OCI-LY7 (cell line): ENCODE results near the gene ZNF350. TPM values are rescaled to one million over a fixed set of nuclear protein-coding genes. Genes with fewer than 3 reads are reported as not detected.

Experiments
- BruUV-seq: library from RNA; stranded (reverse); fragments of 400-500 nt; replicated peaks from 2 replicates; lab custom pipeline; 2021; lab: Mats Ljungman, UMichigan
- CTCF ChIA-PET: fragments of 300-600 bp; sonication (Branson Sonifier 250); formaldehyde crosslinking; loops from one replicate; lab custom pipeline; 2022; ENCODE audit warnings: antibody characterized with exemption; ENCODE audit not compliant: unreplicated experiment; lab: Charles Lee
- POLR2A ChIA-PET: fragments of 300-600 bp; sonication (Branson Sonifier 250); formaldehyde crosslinking; loops from one replicate; lab custom pipeline; 2022; ENCODE audit warnings: antibody characterized with exemption; lab: Charles Lee
- DNase-seq: peaks from one replicate; pipeline ENCODE4 v3.0.0-alpha.2; 2015; ENCODE audit warnings: low spot score
- H2AFZ ChIP-seq: fragments of 200-600 bp; sonication (generic), shearing (Covaris generic); 2 replicates; pipeline ENCODE4 v1.6.1; 2014; ENCODE audit warnings: mild to moderate bottlenecking, antibody characterized with exemption, low read length, moderate library complexity
- H3K27ac ChIP-seq: fragments of 200-600 bp; sonication (generic); 2 replicates; pipeline ENCODE4 v1.5.1; 2014; ENCODE audit warnings: mixed run types, low read depth, mild to moderate bottlenecking, moderate library complexity, low read length, inconsistent platforms; ENCODE audit not compliant: poor library complexity, severe bottlenecking
- H3K36me3 ChIP-seq: fragments of 200-600 bp; sonication (generic); 2 replicates; pipeline ENCODE4 v1.6.1; 2014; ENCODE audit warnings: mild to moderate bottlenecking, antibody characterized with exemption, low read length, moderate library complexity, mixed read lengths; ENCODE audit not compliant: insufficient read depth
- H3K4me1 ChIP-seq: fragments of 200-600 bp; sonication (generic); 2 replicates; pipeline ENCODE4 v1.5.1; 2014; ENCODE audit warnings: mild to moderate bottlenecking, low read length; ENCODE audit not compliant: insufficient read depth, poor library complexity, severe bottlenecking
- H3K4me2 ChIP-seq: fragments of 200-600 bp; sonication (generic); 2 replicates; pipeline ENCODE4 v1.6.1; 2014; ENCODE audit warnings: mild to moderate bottlenecking, low read length
- H3K4me3 ChIP-seq: fragments of 200-600 bp; sonication (generic); 2 replicates; pipeline ENCODE4 v1.5.1; 2014; ENCODE audit warnings: mild to moderate bottlenecking, low read depth, low read length; ENCODE audit not compliant: poor library complexity, severe bottlenecking
- H3K79me2 ChIP-seq: fragments of 200-600 bp; sonication (generic); 2 replicates; pipeline ENCODE4 v1.6.1; 2016; ENCODE audit warnings: low read depth, mild to moderate bottlenecking, low read length, moderate library complexity, mixed read lengths; ENCODE audit not compliant: insufficient read depth
- H3K9me2 ChIP-seq: fragments of 200-600 bp; sonication (generic); 2 replicates; pipeline ENCODE4 v1.6.1; 2016; ENCODE audit warnings: mild to moderate bottlenecking, low read length, mixed read lengths; ENCODE audit not compliant: insufficient read depth
- H3K9me3 ChIP-seq: fragments of 200-600 bp; sonication (generic); 2 replicates; pipeline ENCODE4 v1.6.1; 2014; ENCODE audit warnings: mild to moderate bottlenecking, mixed run types, low read length, mixed read lengths
- H4K20me1 ChIP-seq: fragments of 200-600 bp; sonication (generic); 2 replicates; pipeline ENCODE4 v1.6.1; 2014; ENCODE audit warnings: mild to moderate bottlenecking, antibody characterized with exemption, low read length, moderate library complexity, mixed read lengths; ENCODE audit not compliant: insufficient read depth
- EZH2phosphoT487 ChIP-seq: fragments of 200-600 bp; sonication (generic); IDR thresholded peaks from 2 replicates; pipeline ENCODE4 v1.6.1; 2018; ENCODE audit warnings: low read depth, borderline replicate concordance, mild to moderate bottlenecking, mixed run types, antibody characterized with exemption, low read length, moderate library complexity, mixed read lengths
- intact Hi-C: fragments of 100-400 bp; cut with micrococcal nuclease; formaldehyde crosslinking; loops from one replicate; pipeline ENCODE4 v1.10.0; 2022; ENCODE audit not compliant: unreplicated experiment
- total RNA-seq, 2 experiments: library from RNA; depleted of rRNA in 1 of 2; stranded (reverse); fragments of >200 nt in 1 of 2; shearing (Covaris generic) in 1 of 2; gene quantifications; 2 replicates each; pipeline ENCODE4 v1.2.3, GENCODE V29; 2014 to 2022
- TF ChIP-seq, protein P1 (sequence below): fragments of 200-600 bp; sonication (generic); conservative IDR thresholded peaks from 2 replicates; pipeline ENCODE4 v1.5.1; 2014; ENCODE audit warnings: mild to moderate bottlenecking, antibody characterized with exemption, low read length, moderate library complexity, mixed read lengths

Gene ZNF350
- total RNA-seq, 2 experiments from 2014 or later = 3.1 to 4.9 TPM

DNA sequence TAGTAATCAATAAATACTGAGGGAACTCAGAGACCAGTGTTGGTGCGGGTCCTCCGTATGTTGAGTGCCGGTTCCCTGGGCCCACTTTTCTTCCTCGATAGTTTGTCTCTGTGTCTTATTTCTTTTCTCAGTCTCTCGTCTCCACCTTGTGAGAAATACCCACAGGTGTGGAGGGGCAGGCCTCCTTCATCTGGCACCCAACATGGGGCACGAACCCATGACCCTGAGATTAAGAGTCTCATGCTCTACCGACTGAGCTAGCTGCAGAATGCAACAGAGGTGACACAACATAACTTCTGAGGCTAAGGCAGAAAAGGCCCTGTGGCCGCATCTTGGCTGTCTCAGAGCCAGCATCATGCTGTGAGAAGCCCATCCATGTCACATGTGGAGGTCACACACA lies 64.7 kb downstream of the ZNF350 start:
- intact Hi-C loops = loop anchor here (10.0 kb wide), 1 partner anchor 313 kb away; no protein-coding TSS in a partner anchor
- TF ChIP-seq, protein P1, sequence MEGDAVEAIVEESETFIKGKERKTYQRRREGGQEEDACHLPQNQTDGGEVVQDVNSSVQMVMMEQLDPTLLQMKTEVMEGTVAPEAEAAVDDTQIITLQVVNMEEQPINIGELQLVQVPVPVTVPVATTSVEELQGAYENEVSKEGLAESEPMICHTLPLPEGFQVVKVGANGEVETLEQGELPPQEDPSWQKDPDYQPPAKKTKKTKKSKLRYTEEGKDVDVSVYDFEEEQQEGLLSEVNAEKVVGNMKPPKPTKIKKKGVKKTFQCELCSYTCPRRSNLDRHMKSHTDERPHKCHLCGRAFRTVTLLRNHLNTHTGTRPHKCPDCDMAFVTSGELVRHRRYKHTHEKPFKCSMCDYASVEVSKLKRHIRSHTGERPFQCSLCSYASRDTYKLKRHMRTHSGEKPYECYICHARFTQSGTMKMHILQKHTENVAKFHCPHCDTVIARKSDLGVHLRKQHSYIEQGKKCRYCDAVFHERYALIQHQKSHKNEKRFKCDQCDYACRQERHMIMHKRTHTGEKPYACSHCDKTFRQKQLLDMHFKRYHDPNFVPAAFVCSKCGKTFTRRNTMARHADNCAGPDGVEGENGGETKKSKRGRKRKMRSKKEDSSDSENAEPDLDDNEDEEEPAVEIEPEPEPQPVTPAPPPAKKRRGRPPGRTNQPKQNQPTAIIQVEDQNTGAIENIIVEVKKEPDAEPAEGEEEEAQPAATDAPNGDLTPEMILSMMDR = no peak
- TF ChIP-seq EZH2phosphoT487 = no peak
- Histone ChIP-seq H3K27ac (no peak overlapping the region), H3K9me2 (no peaks in the 10 kb centered on the region), H4K20me1 (no peaks in the 10 kb centered on the region), H3K4me2 (no peak overlapping the region), H3K79me2 (no peaks in the 10 kb centered on the region), H3K36me3 (no peaks in the 10 kb centered on the region), H3K4me1 (no peaks in the 10 kb centered on the region), H2AFZ (no peak overlapping the region), H3K4me3 (no peak overlapping the region), H3K9me3 (peaks cover 46% of the 10 kb centered on the region)
- ChIA-PET POLR2A (no interaction called here), CTCF (no interaction called here)
- peak; percentile 28 for DNase-seq
- BruUV-seq = no TSS peak

DNA sequence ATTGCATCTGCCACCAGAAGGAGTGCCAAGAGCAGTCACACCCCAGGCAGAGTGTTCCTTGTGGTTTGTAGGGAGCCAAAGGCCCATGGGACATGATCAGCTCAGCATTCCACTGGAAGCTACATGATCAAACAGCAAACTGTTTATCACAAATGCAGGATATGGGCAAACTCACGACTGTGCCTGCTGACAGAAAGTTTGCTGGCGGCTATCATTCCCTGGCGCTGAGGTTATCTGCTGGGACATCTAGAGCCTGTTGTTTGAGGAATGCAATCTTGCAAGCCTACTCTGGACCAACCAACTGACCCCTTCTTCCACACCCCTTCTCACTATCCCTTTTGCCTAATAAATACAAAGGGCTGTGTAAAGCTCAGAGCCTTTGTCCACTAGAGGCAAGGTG lies 67.0 kb downstream of the ZNF350 start:
- no peaks in the 10 kb centered on the region for H4K20me1 ChIP-seq
- H3K9me3 ChIP-seq = peaks cover 60% of the 10 kb centered on the region
- H3K4me3 ChIP-seq = no peak overlapping the region
- POLR2A ChIA-PET = no interaction called here
- no TSS peak for BruUV-seq
- TF ChIP-seq EZH2phosphoT487 = no peak
- TF ChIP-seq, protein P1 = no peak
- H3K27ac ChIP-seq = no peak overlapping the region
- no peak overlapping the region for H2AFZ ChIP-seq
- intact Hi-C loops = loop anchor here (10.0 kb wide), 1 partner anchor 315 kb away; no protein-coding TSS in a partner anchor
- no peak for DNase-seq
- no peaks in the 10 kb centered on the region for H3K79me2 ChIP-seq
- no peak overlapping the region for H3K4me2 ChIP-seq
- no peaks in the 10 kb centered on the region for H3K9me2 ChIP-seq
- CTCF ChIA-PET = no interaction called here
- H3K36me3 ChIP-seq = no peaks in the 10 kb centered on the region
- H3K4me1 ChIP-seq = peaks cover 8% of the 10 kb centered on the region

GRCh38 chr19:51916167-51916566 lies 70.5 kb downstream of the ZNF350 start:
- ChIA-PET CTCF (no interaction called here), POLR2A (no interaction called here)
- peaks cover 52% of the 10 kb centered on the region for H3K9me3 ChIP-seq
- intact Hi-C loops = no loop called here
- H3K4me2 ChIP-seq = no peak overlapping the region
- H2AFZ ChIP-seq = no peak overlapping the region
- peaks cover 8% of the 10 kb centered on the region for H3K4me1 ChIP-seq
- no peaks in the 10 kb centered on the region for H4K20me1 ChIP-seq
- TF ChIP-seq, protein P1 = no peak
- TF ChIP-seq EZH2phosphoT487 = no peak
- H3K27ac ChIP-seq = no peak overlapping the region
- H3K36me3 ChIP-seq = no peaks in the 10 kb centered on the region
- H3K4me3 ChIP-seq = no peak overlapping the region
- H3K9me2 ChIP-seq = no peaks in the 10 kb centered on the region
- BruUV-seq = no TSS peak
- DNase-seq = peak; percentile 57
- H3K79me2 ChIP-seq = no peaks in the 10 kb centered on the region
